HCT116 (cell line): ENCODE data around the gene BRICD5. TPM values are rescaled to one million over a fixed set of nuclear protein-coding genes. Genes with fewer than 3 reads are reported as not detected.

Source experiments
- ATAC-seq: fragments of 200-7000 bp; cut with Tn5 transposase; 2 replicates; pipeline ENCODE4 v1.9.1; 2020; ENCODE audit warnings: mild to moderate bottlenecking, moderate library complexity
- BruUV-seq: library from RNA; stranded (reverse); fragments of 400-500 nt; replicated peaks from 2 replicates; lab custom pipeline; 2021; lab: Mats Ljungman, UMichigan
- CTCF ChIA-PET: fragments of 300-600 bp; sonication (Branson Sonifier 250); formaldehyde crosslinking; loops from one replicate; lab custom pipeline; 2021; ENCODE audit warnings: antibody characterized with exemption; lab: Charles Lee
- POLR2A ChIA-PET: fragments of 300-600, 350-600 bp; sonication (Branson Sonifier 250); formaldehyde crosslinking; loops from one replicate; lab custom pipeline; 2021; ENCODE audit warnings: antibody characterized with exemption; lab: Charles Lee
- RAD21 ChIA-PET, 2 experiments: fragments of 300-600 bp; sonication (Branson Sonifier 250); formaldehyde crosslinking; loops; one replicate each; lab custom pipeline; 2023; ENCODE audit warnings: low total read pairs in 2 of 2; ENCODE audit not compliant: uncharacterized antibody in 2 of 2, unreplicated experiment in 2 of 2, low non-redundant PET in 1 of 2; lab: Charles Lee
- DNase-seq: peaks from one replicate; pipeline ENCODE4 v3.0.0-alpha.2; 2010; ENCODE audit warnings: low read depth, low spot score
- H2AFZ ChIP-seq: fragments of 200-600 bp; shearing (Covaris generic), sonication (generic); 2 replicates; pipeline ENCODE4 v1.6.1; 2017; ENCODE audit warnings: low read depth, mixed run types, mixed read lengths, antibody characterized with exemption, low read length; ENCODE audit not compliant: poor library complexity, severe bottlenecking
- H3K27ac ChIP-seq: 2 replicates; pipeline ENCODE4 v1.5.1; 2012; ENCODE audit warnings: low read depth, low read length
- H3K27me3 ChIP-seq: fragments of 200-600 bp; sonication (generic); 2 replicates; pipeline ENCODE4 v1.6.1; 2016; ENCODE audit warnings: mixed run types, low read length, mixed read lengths; ENCODE audit not compliant: insufficient read depth
- H3K36me3 ChIP-seq, 2 experiments: fragments of 200-500 bp in 1 of 2; fragments of 200-600 bp in 1 of 2; sonication (Bioruptor generic) in 1 of 2; sonication (generic) in 1 of 2; 2 replicates each; pipeline versions ENCODE4 v1.5.1 to v1.6.1; 2014 to 2016; ENCODE audit warnings: low read length in 2 of 2, inconsistent platforms in 1 of 2, mixed read lengths in 1 of 2, mixed run types in 1 of 2; ENCODE audit not compliant: insufficient read depth in 2 of 2, control insufficient read depth in 1 of 2
- H3K4me1 ChIP-seq, 2 experiments: fragments of 200-600 bp in 1 of 2; sonication (generic) in 1 of 2; 2 replicates each; pipeline versions ENCODE4 v1.5.1 to v1.6.1; 2012 to 2017; ENCODE audit warnings: low read length in 2 of 2, inconsistent platforms in 1 of 2, mild to moderate bottlenecking in 1 of 2, mixed read lengths in 1 of 2, mixed run types in 1 of 2, moderate library complexity in 1 of 2; ENCODE audit not compliant: insufficient read depth in 2 of 2, control insufficient read depth in 1 of 2
- H3K4me2 ChIP-seq: fragments of 200-600 bp; sonication (generic); 2 replicates; pipeline ENCODE4 v1.6.1; 2017; ENCODE audit warnings: mixed run types, low read length, mixed read lengths
- H3K4me3 ChIP-seq, 2 experiments: fragments of 200-600 bp in 1 of 2; sonication (generic) in 1 of 2; replicated peaks in 1 of 2; 2 replicates each; pipeline ENCODE4 v1.5.1; 2011 to 2016; ENCODE audit warnings: low read length in 2 of 2, control low read depth in 1 of 2, low read depth in 1 of 2, mild to moderate bottlenecking in 1 of 2, mixed read lengths in 1 of 2, mixed run types in 1 of 2
- H3K79me2 ChIP-seq: fragments of 200-600 bp; sonication (generic); 2 replicates; pipeline ENCODE4 v1.6.1; 2017; ENCODE audit warnings: mild to moderate bottlenecking, mixed run types, low read length, moderate library complexity, mixed read lengths; ENCODE audit not compliant: insufficient read depth
- H3K9ac ChIP-seq: fragments of 200-600 bp; sonication (generic); 2 replicates; pipeline ENCODE4 v1.6.1; 2016; ENCODE audit warnings: low read length, mixed read lengths
- H3K9me2 ChIP-seq: fragments of 200-600 bp; sonication (generic), shearing (Covaris generic); 2 replicates; pipeline ENCODE4 v1.6.1; 2017; ENCODE audit warnings: mixed run types, mild to moderate bottlenecking, moderate library complexity; ENCODE audit not compliant: insufficient read depth
- H3K9me3 ChIP-seq, 2 experiments: fragments of 200-500 bp in 1 of 2; fragments of 200-600 bp in 1 of 2; sonication (Bioruptor generic) in 1 of 2; sonication (generic) in 1 of 2; 2 replicates each; pipeline ENCODE4 v1.6.1; 2014 to 2017; ENCODE audit warnings: low read length in 2 of 2, mixed read lengths in 2 of 2, inconsistent platforms in 1 of 2, low read depth in 1 of 2, mild to moderate bottlenecking in 1 of 2, mixed run types in 1 of 2, moderate library complexity in 1 of 2; ENCODE audit not compliant: control insufficient read depth in 1 of 2, insufficient read depth in 1 of 2
- H4K20me1 ChIP-seq: fragments of 200-600 bp; sonication (generic), shearing (Covaris generic); 2 replicates; pipeline ENCODE4 v1.6.1; 2017; ENCODE audit warnings: mixed run types, mild to moderate bottlenecking, moderate library complexity; ENCODE audit not compliant: insufficient read depth
- ATF3 ChIP-seq: IDR thresholded peaks from 2 replicates; pipeline ENCODE4 v1.6.1; 2012
- CTCF ChIP-seq, 3 experiments: fragments of 200-600 bp in 1 of 3; sonication (generic) in 1 of 3; IDR thresholded peaks in 2 of 3; conservative IDR thresholded peaks in 1 of 3; 2 replicates each; pipeline ENCODE4 v1.5.1; 2012 to 2017; ENCODE audit warnings: low read depth in 2 of 3, low read length in 2 of 3, antibody characterized with exemption in 1 of 3, borderline replicate concordance in 1 of 3, control low read depth in 1 of 3, mild to moderate bottlenecking in 1 of 3, mixed read lengths in 1 of 3, mixed run types in 1 of 3, moderate library complexity in 1 of 3; ENCODE audit not compliant: insufficient read depth in 1 of 3
- EZH2phosphoT487 ChIP-seq: fragments of 200-600 bp; IDR thresholded peaks from 2 replicates; pipeline ENCODE4 v1.6.1; 2018; ENCODE audit warnings: antibody characterized with exemption, borderline replicate concordance
- JUND ChIP-seq: IDR thresholded peaks from 2 replicates; pipeline ENCODE4 v1.6.1; 2012
- POLR2A ChIP-seq: IDR thresholded peaks from 2 replicates; pipeline ENCODE4 v1.7.0; 2011; ENCODE audit warnings: borderline replicate concordance; ENCODE audit not compliant: insufficient read depth, insufficient read length; ENCODE audit errors: extremely low read depth
- POLR2AphosphoS5 ChIP-seq: IDR thresholded peaks from 2 replicates; pipeline ENCODE4 v1.6.1; 2011; ENCODE audit warnings: mild to moderate bottlenecking, low read depth, low read length, moderate library complexity
- RAD21 ChIP-seq: IDR thresholded peaks from 2 replicates; pipeline ENCODE4 v1.6.1; 2012; ENCODE audit warnings: low read depth, mild to moderate bottlenecking
- REST ChIP-seq: IDR thresholded peaks from 2 replicates; pipeline ENCODE4 v1.6.1; 2012; ENCODE audit warnings: low read depth
- SIN3A ChIP-seq: IDR thresholded peaks from 2 replicates; pipeline ENCODE4 v1.6.1; 2012; ENCODE audit warnings: low read depth
- SRF ChIP-seq: IDR thresholded peaks from 2 replicates; pipeline ENCODE4 v1.6.1; 2012; ENCODE audit warnings: low read depth
- YY1 ChIP-seq: IDR thresholded peaks from 2 replicates; pipeline ENCODE4 v1.6.1; 2011; ENCODE audit warnings: low read length, low read depth, moderate library complexity, mild to moderate bottlenecking; ENCODE audit not compliant: insufficient replicate concordance; ENCODE audit errors: extremely low read depth
- ZFX ChIP-seq: fragments of 450-650 bp; IDR thresholded peaks from 2 replicates; pipeline ENCODE4 v1.6.1; 2017
- ZNF274 ChIP-seq: fragments of 200-500 bp; sonication (Bioruptor generic); IDR thresholded peaks from 2 replicates; pipeline ENCODE4 v1.6.1; 2014; ENCODE audit warnings: mild to moderate bottlenecking, low read depth, low read length, inconsistent platforms
- intact Hi-C: fragments of 100-400 bp; cut with micrococcal nuclease; formaldehyde crosslinking; loops from 2 replicates; pipeline ENCODE4 v1.10.0; 2022
- total RNA-seq: library from RNA; stranded (reverse); gene quantifications from one replicate; pipeline ENCODE4 v1.2.1, GENCODE V29; 2021; ENCODE audit not compliant: unreplicated experiment

Gene BRICD5
- total RNA-seq, 1 experiment from 2014 or later = 9.8 TPM

GRCh38 chr16:2167068-2167638, 43.5 kb downstream of the BRICD5 start:
- no TSS peak for BruUV-seq
- Histone ChIP-seq H3K9ac (no peak overlapping the region), H3K4me2 (no peak overlapping the region), H3K27ac (no peak overlapping the region; the same call in 1 of the 2 replicates), H3K4me1 (peaks cover 14 to 19% of the 10 kb centered on the region in 2 experiments), H3K36me3 (peaks cover 7 to 37% of the 10 kb centered on the region in 2 experiments; a peak in 3 of 4 replicates), H2AFZ (no peak overlapping the region), H3K9me2 (no peaks in the 10 kb centered on the region), H3K79me2 (peaks cover 56% of the 10 kb centered on the region), H3K27me3 (no peaks in the 10 kb centered on the region), H4K20me1 (no peaks in the 10 kb centered on the region), H3K4me3 (no peak overlapping the region), H3K9me3 (no peaks in the 10 kb centered on the region)
- ATAC-seq (no peak), DNase-seq (no peak)
- ChIA-PET CTCF (no interaction called here), POLR2A (interaction anchor here (2.7 kb wide), 1 partner anchor 12 kb away, joined by 14 read pairs; the partner anchor contains the start of gene TRAF7), RAD21 (interaction anchor here in 1 of 2 experiments (0.5 kb wide), 1 partner anchor 56 kb away, joined by 3 read pairs; no protein-coding TSS in a partner anchor)
- no peak for TF ChIP-seq ATF3
- TF ChIP-seq ZFX = no peak
- no peak for TF ChIP-seq SRF
- no peak for TF ChIP-seq CTCF (IDR thresholded peaks at IDR 0.05 in 2 of 3, conservative IDR thresholded peaks at IDR 0.05 in 1 of 3; ENCODE audit: borderline replicate concordance in 1 of 3, insufficient read depth in 1 of 3, low read depth in 2 of 3, low read length in 2 of 3)
- TF ChIP-seq JUND = no peak
- no peak for TF ChIP-seq RAD21
- TF ChIP-seq POLR2A = no peak
- TF ChIP-seq REST = no peak
- no peak for TF ChIP-seq ZNF274
- TF ChIP-seq EZH2phosphoT487 = no peak
- no peak for TF ChIP-seq POLR2AphosphoS5
- TF ChIP-seq SIN3A = no peak
- no peak for TF ChIP-seq YY1
- intact Hi-C loops = no loop called here
